ENCODE results near the gene GPR146. TPM values are rescaled to one million over a fixed set of nuclear protein-coding genes. Genes with fewer than 3 reads are reported as not detected.

GPR146 gene
- total and polyA plus RNA-seq, 7 donors: 3.0 to 33.5 (median 10.8) TPM

GRCh38 chr7:1010226-1010625, 34.1 kb upstream of the GPR146 start:
- peaks cover 0 to 20% (median 6%) of the 10 kb centered on the region in 4 donors for H3K4me1 ChIP-seq
- H3K27ac ChIP-seq: no peak overlapping the region
- H3K36me3 ChIP-seq: peaks cover 0 to 25% (median 17%) of the 10 kb centered on the region in 4 donors
- intact Hi-C loops (cut with DNase I): no loop called here
- H3K27me3 ChIP-seq: no peaks in the 10 kb centered on the region
- no peak for DNase-seq
- H3K9me3 ChIP-seq: no peaks in the 10 kb centered on the region
- WGBS, 2 donors: 91 to 93% methylated on average over 13 of the region's 13 CpGs
- no peak overlapping the region for H3K4me3 ChIP-seq
- TF ChIP-seq POLR2AphosphoS5 (IDR thresholded peaks at IDR 0.05): no peak
- no peak for TF ChIP-seq EP300 (IDR thresholded peaks at IDR 0.05)

GRCh38 chr7:1011297-1012003, 32.9 kb upstream of the GPR146 start:
- Histone ChIP-seq H3K36me3 (peaks cover 0 to 25% (median 17%) of the 10 kb centered on the region in 4 donors), H3K9me3 (no peaks in the 10 kb centered on the region), H3K27me3 (no peaks in the 10 kb centered on the region), H3K4me1 (peaks cover 0 to 20% (median 6%) of the 10 kb centered on the region in 4 donors), H3K4me3 (no peak overlapping the region), H3K27ac (no peak overlapping the region)
- no peak for DNase-seq
- WGBS, 2 donors: 80 to 82% methylated on average over 13 of the region's 13 CpGs
- intact Hi-C loops (cut with DNase I): no loop called here
- no peak for TF ChIP-seq POLR2AphosphoS5 (IDR thresholded peaks at IDR 0.05)
- TF ChIP-seq CTCF (IDR thresholded peaks at IDR 0.05): no peak
- TF ChIP-seq EP300 (IDR thresholded peaks at IDR 0.05): no peak
- no peak for TF ChIP-seq POLR2A (IDR thresholded peaks at IDR 0.05)

- H3K27ac ChIP-seq: no peak overlapping the region
- no peak for DNase-seq
- H3K9me3 ChIP-seq: no peaks in the 10 kb centered on the region
- 76 to 88% methylated on average over 32 of the region's 32 CpGs for WGBS, 2 donors
- no peak for TF ChIP-seq POLR2AphosphoS5 (IDR thresholded peaks at IDR 0.05)
- no peak for TF ChIP-seq EP300 (IDR thresholded peaks at IDR 0.05)
- no peak for TF ChIP-seq CTCF (IDR thresholded peaks at IDR 0.05)
- TF ChIP-seq POLR2A (IDR thresholded peaks at IDR 0.05): no peak
- peaks cover 0 to 19% (median 14%) of the 10 kb centered on the region in 4 donors for H3K36me3 ChIP-seq
- H3K27me3 ChIP-seq: no peaks in the 10 kb centered on the region
- H3K4me3 ChIP-seq: no peak overlapping the region
- intact Hi-C loops (cut with DNase I): no loop called here
- peaks cover 0 to 20% (median 6%) of the 10 kb centered on the region in 4 donors for H3K4me1 ChIP-seq
Measured at GRCh38 chr7:1012004-1012715, 32.2 kb upstream of the GPR146 start.

- H3K4me3 ChIP-seq: no peak overlapping the region
- no peaks in the 10 kb centered on the region for H3K9me3 ChIP-seq
- no peaks in the 10 kb centered on the region for H3K27me3 ChIP-seq
- peaks cover 0 to 14% (median 11%) of the 10 kb centered on the region in 4 donors for H3K36me3 ChIP-seq
- no peak overlapping the region for H3K27ac ChIP-seq
- TF ChIP-seq POLR2A (IDR thresholded peaks at IDR 0.05) (no peak), POLR2AphosphoS5 (IDR thresholded peaks at IDR 0.05) (no peak), EP300 (IDR thresholded peaks at IDR 0.05) (no peak), CTCF (IDR thresholded peaks at IDR 0.05) (no peak)
- DNase-seq: no peak
- intact Hi-C loops (cut with DNase I): no loop called here
- H3K4me1 ChIP-seq: peaks cover 0 to 20% (median 6%) of the 10 kb centered on the region in 4 donors
- 90 to 92% methylated on average over 30 of the region's 30 CpGs for WGBS, 2 donors
Measured at GRCh38 chr7:1012716-1013095, 31.6 kb upstream of the GPR146 start.

GRCh38 chr7:1013581-1013980, 30.8 kb upstream of the GPR146 start:
- no peak for DNase-seq
- WGBS, 2 donors: 88 to 91% methylated on average over 11 of the region's 11 CpGs
- intact Hi-C loops (cut with DNase I): no loop called here
- no peak overlapping the region for H3K4me3 ChIP-seq
- H3K27ac ChIP-seq: peak overlapping the region in 1 of 4 donors; percentile 28
- peaks cover 0 to 20% (median 6%) of the 10 kb centered on the region in 4 donors for H3K4me1 ChIP-seq
- peaks cover 0 to 13% (median 9%) of the 10 kb centered on the region in 4 donors for H3K36me3 ChIP-seq
- TF ChIP-seq EP300 (IDR thresholded peaks at IDR 0.05) (no peak), POLR2A (IDR thresholded peaks at IDR 0.05) (no peak), CTCF (IDR thresholded peaks at IDR 0.05) (no peak), POLR2AphosphoS5 (IDR thresholded peaks at IDR 0.05) (no peak)
- H3K9me3 ChIP-seq: no peaks in the 10 kb centered on the region
- H3K27me3 ChIP-seq: no peaks in the 10 kb centered on the region
